Anterior cingulate cortex (tissue), 58 donors: ENCODE data around the gene GGCT.
"Not testable (repeated sequence)": the region's sequence is repeated elsewhere in the genome, so short reads cannot be mapped to it uniquely, and the experiment has no call there.

Source experiments
- DNase-seq, 58 donors: peaks; one replicate each; lab custom pipeline; 2025; lab: John Stamatoyannopoulos, UW

The GGCT gene

GRCh38 chr7:30521532-30521931 lies 16.9 kb upstream of the GGCT start:
- peak in 1 of 58 donors; percentile 7 for DNase-seq

DNA sequence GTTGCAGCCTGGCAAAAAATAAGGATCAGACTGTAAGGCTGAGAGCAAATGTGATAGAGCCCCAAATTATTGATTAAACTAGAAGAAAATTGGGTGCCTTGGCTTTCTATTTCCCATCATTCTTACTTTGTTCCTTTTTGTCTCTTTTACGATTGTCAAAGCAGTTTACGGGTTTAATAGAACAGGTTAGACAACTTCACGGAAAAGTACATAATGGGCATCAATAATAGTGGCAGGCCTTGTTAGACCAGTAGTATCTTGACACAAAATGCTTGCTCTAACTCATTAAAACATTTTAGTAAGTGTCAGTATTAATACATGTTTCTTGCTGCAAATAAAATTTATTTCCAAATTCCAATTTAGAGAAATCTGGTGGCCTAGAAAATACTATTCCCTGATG lies 14.5 kb upstream of the GGCT start:
- DNase-seq, result no peak

- peak in 1 of 58 donors; percentile 17 for DNase-seq
Measured at GRCh38 chr7:30515761-30516160, 11.1 kb upstream of the GGCT start.

DNA sequence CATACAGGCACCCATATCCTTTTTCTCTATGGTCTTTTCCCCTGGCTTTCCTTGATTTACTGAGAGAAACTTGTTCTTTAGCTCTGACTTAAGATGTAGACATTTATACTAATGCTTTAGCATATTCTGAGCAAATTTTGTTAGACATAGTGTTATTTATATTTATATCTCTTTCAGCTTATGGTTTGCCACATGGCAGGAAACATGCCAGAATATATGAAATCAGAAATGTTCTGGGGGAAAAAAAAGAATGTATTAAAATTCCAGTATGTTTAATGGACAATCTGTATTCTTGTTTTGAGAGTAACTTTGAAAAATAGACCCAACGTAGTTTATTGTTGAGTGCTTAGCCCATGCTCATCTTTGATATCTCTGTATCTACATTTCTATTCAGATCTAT lies 10.1 kb upstream of the GGCT start:
- DNase-seq, result no peak

GRCh38 chr7:30514177-30514576 lies 9.5 kb upstream of the GGCT start:
- no peak for DNase-seq

DNA sequence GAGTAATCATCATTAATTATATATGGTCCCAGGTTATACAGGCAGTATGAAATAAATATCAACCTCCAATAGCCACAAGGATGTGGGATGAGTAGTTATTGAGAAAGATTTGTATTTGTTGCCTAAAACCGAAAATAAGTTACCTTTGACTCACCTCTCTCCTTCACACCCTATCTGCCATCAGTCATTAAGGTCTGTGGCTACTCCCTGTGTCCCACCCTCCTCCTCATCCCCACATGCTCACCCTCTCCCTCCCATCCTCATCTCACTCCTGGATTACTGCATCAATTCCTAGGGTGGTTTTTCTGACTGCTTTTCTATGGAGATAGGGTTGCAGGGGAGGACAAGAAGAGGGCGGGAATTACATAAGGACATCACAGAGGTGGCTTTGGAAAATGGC lies 9.1 kb upstream of the GGCT start:
- DNase-seq, result no peak

GRCh38 chr7:30511973-30512662 lies 7.5 kb upstream of the GGCT start:
- DNase-seq, result no peak

GRCh38 chr7:30511494-30511893 lies 6.9 kb upstream of the GGCT start:
- DNase-seq, result no peak

GRCh38 chr7:30510124-30511075 lies 5.8 kb upstream of the GGCT start:
- peak in 3 of 58 donors; percentile 7 to 11 (median 9) for DNase-seq

GRCh38 chr7:30509171-30509857 lies 4.7 kb upstream of the GGCT start:
- not testable (repeated sequence) for DNase-seq

DNA sequence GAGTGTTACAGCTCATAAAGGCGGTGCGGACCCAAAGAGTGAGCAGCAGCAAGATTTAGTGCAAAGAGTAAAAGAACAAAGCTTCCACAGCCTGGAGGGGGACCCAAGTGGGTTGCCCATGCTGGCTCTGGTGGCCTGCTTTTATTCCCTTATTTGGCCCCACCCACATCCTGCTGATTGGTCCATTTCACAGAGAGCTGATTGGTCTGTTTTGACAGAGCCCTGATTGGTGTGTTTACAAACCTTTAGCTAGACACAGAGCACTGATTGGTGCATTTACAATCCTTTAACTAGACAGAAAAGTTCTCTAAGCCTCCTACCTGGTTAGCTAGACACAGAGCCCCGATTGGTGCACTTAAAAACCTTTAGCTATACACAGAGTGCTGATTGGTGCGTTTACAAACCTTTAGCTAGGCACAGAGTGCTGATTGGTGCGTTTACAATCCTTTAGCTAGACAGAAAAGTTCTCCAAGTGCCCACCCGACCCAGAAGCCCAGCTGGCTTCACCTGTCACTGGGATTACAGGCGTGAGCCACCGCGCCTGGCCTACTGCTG lies 2.8 kb upstream of the GGCT start:
- DNase-seq, result not testable (repeated sequence)

DNA sequence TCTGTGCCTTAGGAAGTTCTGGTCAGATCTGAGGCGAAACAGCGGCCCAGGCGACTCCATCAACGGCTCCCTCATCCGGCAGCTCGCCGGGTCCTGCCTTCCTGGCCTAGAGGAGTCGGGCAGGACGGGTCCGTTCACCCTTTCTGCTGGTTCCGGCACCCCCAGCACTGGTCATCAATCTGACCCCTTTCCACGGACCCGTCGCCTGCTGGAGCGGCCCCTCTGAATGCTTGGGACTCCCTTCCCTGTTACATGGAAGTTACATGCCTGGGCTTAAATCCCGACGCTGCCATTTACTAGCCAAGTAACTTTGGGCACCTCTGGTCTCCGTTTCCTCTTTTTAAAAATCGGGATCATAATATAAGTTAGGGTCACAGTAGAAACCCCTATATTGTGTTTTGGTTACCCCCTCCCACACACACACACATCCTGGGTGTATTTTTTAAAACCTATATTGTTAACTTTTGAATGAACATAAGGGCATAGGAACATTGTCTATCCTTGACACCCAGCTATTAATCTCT lies 607 bp upstream of the GGCT start:
- peak in 1 of 58 donors; percentile 67 for DNase-seq

DNA sequence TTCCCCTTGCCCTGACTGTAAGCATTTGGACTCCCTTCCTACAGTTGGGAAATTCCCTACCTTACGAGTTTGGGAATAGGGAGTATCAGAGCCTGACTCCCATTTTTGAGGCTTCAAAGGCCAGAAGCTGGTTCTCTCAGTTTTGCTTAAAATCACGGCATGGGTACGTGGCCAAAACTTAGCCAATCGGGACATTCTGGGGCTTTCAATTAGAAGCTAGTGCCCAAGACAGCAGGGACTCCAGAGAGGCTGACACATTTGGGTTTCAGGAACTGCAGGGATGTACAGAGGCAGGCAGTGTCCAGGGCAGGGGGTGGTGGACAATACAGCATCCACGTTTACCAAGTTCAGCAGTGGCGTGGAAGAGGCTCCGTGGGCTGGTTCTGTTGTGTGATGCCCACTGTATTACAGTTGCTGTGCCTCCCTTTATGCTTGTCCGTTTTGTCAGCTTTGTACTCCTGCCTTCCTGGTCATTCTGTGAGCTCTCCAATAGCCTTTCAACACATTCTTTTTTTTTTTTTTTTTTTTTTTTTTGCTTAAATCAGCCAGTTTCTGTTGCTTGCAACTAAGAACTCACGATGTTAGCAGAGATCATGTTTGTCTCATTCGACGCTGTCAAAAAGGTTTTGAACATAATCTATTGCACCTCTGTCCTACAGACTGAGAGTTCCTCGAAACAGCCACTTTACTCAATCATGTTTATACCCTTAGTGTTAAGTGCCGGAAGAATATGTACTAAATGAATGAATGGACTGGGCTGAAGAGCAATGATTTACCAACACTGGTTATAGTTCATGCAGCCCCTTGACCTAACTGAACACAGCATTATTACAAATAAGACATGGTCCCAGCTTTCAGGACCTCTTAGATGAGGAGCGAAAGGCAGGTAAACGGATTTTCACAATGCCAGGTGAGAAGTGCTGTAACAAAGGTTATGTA lies 1.1 kb downstream of the GGCT start:
- no peak for DNase-seq

GRCh38 chr7:30502470-30503251 lies 2.0 kb downstream of the GGCT start:
- no peak for DNase-seq

GRCh38 chr7:30501264-30501663 lies 3.4 kb downstream of the GGCT start:
- no peak for DNase-seq

DNA sequence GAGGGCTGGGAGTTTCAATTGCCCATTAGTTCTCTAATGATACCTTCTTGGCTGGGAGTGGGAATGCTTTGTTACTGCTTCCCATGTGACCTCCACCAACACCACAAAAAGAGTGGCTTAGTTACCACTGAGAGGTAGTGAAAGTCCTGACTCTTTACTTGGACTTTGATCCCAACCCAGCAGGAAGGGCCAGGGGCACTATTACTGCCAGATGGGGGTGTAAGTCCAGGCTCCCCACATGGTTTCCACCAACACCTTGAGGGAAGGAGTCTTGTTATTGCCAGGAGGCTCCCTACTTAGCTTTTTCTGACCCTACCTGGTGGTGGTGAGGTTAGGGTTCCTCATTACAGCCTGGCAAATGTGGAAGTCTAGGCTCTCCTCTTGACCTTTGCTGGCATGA lies 11.4 kb downstream of the GGCT start:
- no peak for DNase-seq

GRCh38 chr7:30491417-30491816 lies 13.2 kb downstream of the GGCT start:
- no peak for DNase-seq

- DNase-seq, result no peak
Measured at GRCh38 chr7:30487371-30487770, 17.3 kb downstream of the GGCT start.

DNA sequence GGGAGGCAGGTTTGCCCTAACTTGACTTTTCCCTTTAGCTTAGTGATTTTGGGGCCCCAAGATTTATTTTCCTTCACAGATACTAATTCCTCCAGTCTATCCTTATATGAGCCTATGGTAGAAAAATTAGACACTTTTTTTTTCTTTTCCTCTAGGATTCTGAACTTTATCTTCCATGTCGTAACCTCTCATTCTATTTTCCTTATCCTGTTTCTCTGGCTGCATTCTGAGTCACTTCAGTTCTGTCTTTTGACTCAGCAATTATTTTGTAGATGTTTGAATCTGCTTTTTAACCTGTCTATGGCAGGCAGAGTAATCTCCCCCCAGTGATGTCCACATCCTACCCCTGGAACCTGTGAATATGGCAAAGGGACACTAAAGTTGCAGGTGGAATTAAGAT lies 19.0 kb downstream of the GGCT start:
- DNase-seq, result no peak
